Esophagus squamous epithelium (tissue), 5 donors: ENCODE results near the gene SLC35F2. TPM values are rescaled to one million over a fixed set of nuclear protein-coding genes. Genes with fewer than 3 reads are reported as not detected.
"Not testable (repeated sequence)": the region's sequence is repeated elsewhere in the genome, so short reads cannot be mapped to it uniquely, and the experiment has no call there.

Experiments
- DNase-seq: peaks from one replicate; lab custom pipeline; 2025; lab: John Stamatoyannopoulos, UW
- H3K27ac ChIP-seq, 4 donors: fragments of 200-600 bp; sonication (generic); one replicate each; pipeline ENCODE4 v1.5.1; 2016 to 2019; ENCODE audit warnings: mild to moderate bottlenecking in 1 of 4
- H3K27me3 ChIP-seq, 4 donors: fragments of 200-600 bp; sonication (generic); 1 replicate in 3 of 4; 2 replicates in 1 of 4; pipeline versions ENCODE4 v1.5.1 to v1.6.0; 2017 to 2021; ENCODE audit warnings: antibody characterized with exemption in 1 of 4
- H3K36me3 ChIP-seq, 3 donors: fragments of 200-600 bp; sonication (generic); one replicate each; pipeline ENCODE4 v1.5.1; 2016 to 2019
- H3K4me1 ChIP-seq, 3 donors: fragments of 200-600 bp; sonication (generic); one replicate each; pipeline ENCODE4 v1.5.1; 2017 to 2019
- H3K4me3 ChIP-seq, 4 donors: fragments of 200-600 bp; sonication (generic); 1 replicate in 3 of 4; 2 replicates in 1 of 4; pipeline ENCODE4 v1.5.1; 2016 to 2019; ENCODE audit warnings: mild to moderate bottlenecking in 2 of 4, moderate library complexity in 1 of 4
- H3K9me3 ChIP-seq, 3 donors: fragments of 200-600 bp; sonication (generic); one replicate each; pipeline ENCODE4 v1.5.1; 2016 to 2019
- POLR2A ChIP-seq, 4 donors: fragments of 450-650 bp; IDR thresholded peaks; one replicate each; pipeline ENCODE4 v1.6.1; 2017; ENCODE audit warnings: antibody characterized with exemption in 4 of 4, mild to moderate bottlenecking in 4 of 4, moderate library complexity in 3 of 4
- WGBS, 2 donors: methylation state at CpG; one replicate each; pipeline ENCODE4 v1.1.5; 2018; 5-methylcytosine and 5-hydroxymethylcytosine counted together
- intact Hi-C: fragments of 100-400 bp; cut with DNase I; formaldehyde crosslinking; loops from one replicate; pipeline ENCODE4 v1.15.0; 2022
- total RNA-seq, 4 donors: library from RNA; depleted of rRNA; stranded (reverse); fragments of >200 nt; gene quantifications; one replicate each; pipeline ENCODE4 v1.1.0, GENCODE V29; 2016
- TF ChIP-seq, protein P1 (sequence below), 6 experiments: fragments of 450-650 bp in 4 of 6; fragments of 200-600 bp in 2 of 6; sonication (generic) in 2 of 6; IDR thresholded peaks; one replicate each; pipeline ENCODE4 v1.5.1; 2016 to 2019; ENCODE audit warnings: antibody characterized with exemption in 6 of 6, mild to moderate bottlenecking in 4 of 6, moderate library complexity in 4 of 6
- donor health status: DM: yes; HTN: yes; CAD: no.

SLC35F2 gene
- total RNA-seq, 4 donors from 2014 or later = 12.6 to 24.0 (median 17.2) TPM

GRCh38 chr11:107876141-107876540 is 17.6 kb upstream of the SLC35F2 start:
- H3K27ac ChIP-seq = no peak overlapping the region
- 36 to 42% methylated on average over 2 of the region's 2 CpGs for WGBS, 2 donors

GRCh38 chr11:107864591-107864990 is 6.0 kb upstream of the SLC35F2 start:
- Histone ChIP-seq H3K27me3 (no peaks in the 10 kb centered on the region), H3K36me3 (no peaks in the 10 kb centered on the region), H3K4me1 (peaks cover 0 to 7% (median 2%) of the 10 kb centered on the region in 3 donors), H3K27ac (no peak overlapping the region), H3K9me3 (no peaks in the 10 kb centered on the region), H3K4me3 (no peak overlapping the region)
- DNase-seq = no peak
- WGBS, 2 donors = 41 to 46% methylated on average over 4 of the region's 4 CpGs
- intact Hi-C loops = no loop called here
- TF ChIP-seq, protein P1, sequence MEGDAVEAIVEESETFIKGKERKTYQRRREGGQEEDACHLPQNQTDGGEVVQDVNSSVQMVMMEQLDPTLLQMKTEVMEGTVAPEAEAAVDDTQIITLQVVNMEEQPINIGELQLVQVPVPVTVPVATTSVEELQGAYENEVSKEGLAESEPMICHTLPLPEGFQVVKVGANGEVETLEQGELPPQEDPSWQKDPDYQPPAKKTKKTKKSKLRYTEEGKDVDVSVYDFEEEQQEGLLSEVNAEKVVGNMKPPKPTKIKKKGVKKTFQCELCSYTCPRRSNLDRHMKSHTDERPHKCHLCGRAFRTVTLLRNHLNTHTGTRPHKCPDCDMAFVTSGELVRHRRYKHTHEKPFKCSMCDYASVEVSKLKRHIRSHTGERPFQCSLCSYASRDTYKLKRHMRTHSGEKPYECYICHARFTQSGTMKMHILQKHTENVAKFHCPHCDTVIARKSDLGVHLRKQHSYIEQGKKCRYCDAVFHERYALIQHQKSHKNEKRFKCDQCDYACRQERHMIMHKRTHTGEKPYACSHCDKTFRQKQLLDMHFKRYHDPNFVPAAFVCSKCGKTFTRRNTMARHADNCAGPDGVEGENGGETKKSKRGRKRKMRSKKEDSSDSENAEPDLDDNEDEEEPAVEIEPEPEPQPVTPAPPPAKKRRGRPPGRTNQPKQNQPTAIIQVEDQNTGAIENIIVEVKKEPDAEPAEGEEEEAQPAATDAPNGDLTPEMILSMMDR (IDR thresholded peaks at IDR 0.05) = no peak
- TF ChIP-seq POLR2A (IDR thresholded peaks at IDR 0.05) = no peak

More at GRCh38 chr11:107876141-107876540, 17.6 kb upstream of the SLC35F2 start:
- intact Hi-C loops = no loop called here
- DNase-seq = no peak
- H3K4me1 ChIP-seq = no peaks in the 10 kb centered on the region
- no peak overlapping the region for H3K4me3 ChIP-seq
- TF ChIP-seq, protein P1 (IDR thresholded peaks at IDR 0.05) = no peak
- peaks cover 0 to 5% (median 0%) of the 10 kb centered on the region in 4 donors for H3K27me3 ChIP-seq
- peaks cover 0 to 5% (median 0%) of the 10 kb centered on the region in 3 donors for H3K9me3 ChIP-seq
- H3K36me3 ChIP-seq = no peaks in the 10 kb centered on the region

DNA sequence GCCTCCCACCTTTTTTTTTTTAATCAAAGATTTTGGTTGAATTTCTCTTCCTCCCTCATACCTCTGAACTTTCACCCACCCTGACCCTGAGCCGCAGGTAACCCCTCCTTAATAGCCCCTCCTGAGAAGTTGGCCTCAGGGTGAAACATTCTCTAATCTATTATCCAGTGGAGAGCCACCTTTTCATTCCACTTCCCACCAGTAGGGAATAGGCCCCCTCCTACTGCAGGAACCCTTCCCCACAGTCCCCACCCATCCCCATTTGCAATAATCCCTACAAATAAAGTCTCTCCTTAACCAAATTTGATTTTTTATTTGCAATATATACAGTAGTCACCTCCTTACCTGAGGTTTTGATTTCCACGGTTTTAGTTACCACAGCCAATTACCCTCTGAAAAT is 2.1 kb upstream of the SLC35F2 start:
- DNase-seq = no peak
- no peak overlapping the region for H3K27ac ChIP-seq
- no peaks in the 10 kb centered on the region for H3K27me3 ChIP-seq
- intact Hi-C loops = no loop called here
- TF ChIP-seq POLR2A (IDR thresholded peaks at IDR 0.05) = no peak
- TF ChIP-seq, protein P1 (IDR thresholded peaks at IDR 0.05) = no peak
- H3K4me3 ChIP-seq = no peak overlapping the region
- 70 to 80% methylated on average over 2 of the region's 2 CpGs for WGBS, 2 donors
- H3K4me1 ChIP-seq = peaks cover 6 to 40% (median 8%) of the 10 kb centered on the region in 3 donors
- no peaks in the 10 kb centered on the region for H3K36me3 ChIP-seq
- H3K9me3 ChIP-seq = no peaks in the 10 kb centered on the region

DNA sequence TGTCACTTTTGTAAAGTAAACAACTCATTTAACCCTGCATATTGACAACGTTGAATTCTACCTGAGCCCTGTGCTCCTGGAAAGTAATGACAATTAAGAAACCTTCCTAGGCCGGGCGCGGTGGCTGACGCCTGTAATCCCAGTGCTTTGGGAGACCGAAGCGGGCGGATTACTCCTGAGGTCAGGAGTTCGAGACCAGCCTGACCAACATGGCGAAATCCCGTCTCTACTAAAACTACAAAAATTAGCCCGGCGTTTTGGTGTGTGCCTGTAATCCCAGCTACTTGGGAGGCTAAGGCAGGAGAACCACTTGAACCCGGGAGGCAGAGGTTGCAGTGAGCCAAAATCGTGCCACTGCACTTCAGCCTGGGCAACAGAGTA is 1.6 kb upstream of the SLC35F2 start:
- WGBS, 2 donors = 68 to 82% methylated on average over 13 to 15 of the region's 15 CpGs
- DNase-seq, intact Hi-C loops, H3K27me3 ChIP-seq, H3K9me3 ChIP-seq, H3K4me3 ChIP-seq, H3K36me3 ChIP-seq: not testable (repeated sequence)
- peaks cover 6 to 40% (median 8%) of the 10 kb centered on the region in 3 donors for H3K4me1 ChIP-seq
- H3K27ac ChIP-seq = peak overlapping the region in 1 of 4 donors; percentile 92

DNA sequence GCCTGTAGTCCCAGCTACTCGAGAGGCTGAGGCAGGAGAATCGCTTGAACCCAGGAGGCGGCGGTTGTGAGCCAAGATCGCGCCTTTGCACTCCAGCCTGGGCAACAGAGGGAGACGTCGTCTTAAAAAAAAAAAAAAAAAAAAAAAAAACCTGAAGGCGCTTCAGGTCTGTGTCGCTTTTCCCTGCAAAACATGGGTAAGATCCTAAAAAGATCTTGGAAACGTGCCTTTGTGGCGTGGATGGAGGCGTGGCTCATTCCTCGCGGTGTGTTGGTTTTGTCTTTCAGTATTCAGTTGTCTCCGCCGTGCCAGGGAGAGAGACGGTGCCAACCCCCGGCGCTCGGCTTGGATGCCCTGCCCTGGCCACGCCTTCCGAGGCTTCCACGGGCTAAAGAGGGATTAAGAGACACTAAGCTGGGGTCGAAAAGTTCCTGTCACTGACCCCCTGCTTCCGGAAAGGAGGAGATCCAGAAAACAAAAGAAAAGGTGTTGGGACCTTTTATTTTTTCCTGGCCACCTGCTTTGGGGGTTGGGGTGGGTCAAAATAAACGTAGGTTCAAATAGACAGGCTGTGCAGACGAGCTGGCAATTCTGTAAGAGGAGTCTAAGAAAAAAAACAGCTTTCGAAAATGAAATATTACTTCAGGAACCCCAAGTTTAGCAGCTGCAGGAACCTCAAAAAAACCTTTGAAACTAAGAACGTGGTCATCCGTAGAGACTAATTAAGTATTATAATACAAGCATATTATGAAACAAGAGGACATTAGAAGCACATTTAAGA is 1.1 kb upstream of the SLC35F2 start:
- H3K36me3 ChIP-seq = no peaks in the 10 kb centered on the region
- H3K27me3 ChIP-seq = no peaks in the 10 kb centered on the region
- H3K9me3 ChIP-seq = no peaks in the 10 kb centered on the region
- intact Hi-C loops = no loop called here
- H3K4me1 ChIP-seq = peaks cover 6 to 40% (median 8%) of the 10 kb centered on the region in 3 donors
- TF ChIP-seq, protein P1 (IDR thresholded peaks at IDR 0.05) = no peak
- peak in 1 of 4 donors; percentile 6 for TF ChIP-seq POLR2A (IDR thresholded peaks at IDR 0.05)
- 1 to 3% methylated on average over 20 to 27 of the region's 31 CpGs for WGBS, 2 donors
- DNase-seq = no peak
- H3K27ac ChIP-seq = peak overlapping the region; percentile 81 to 92 (median 87)
- peak overlapping the region; percentile 53 to 90 (median 86) for H3K4me3 ChIP-seq
